ENCODE data around the gene MAGEA11.

GRCh38 chrX:149716632-149717031 lies 4.8 kb downstream of the MAGEA11 start:
- TF ChIP-seq CTCF (IDR thresholded peaks at IDR 0.05) (no peak), POLR2AphosphoS5 (IDR thresholded peaks at IDR 0.05) (no peak)
